Right atrium auricular region (tissue), 2 donors: ENCODE measurements around the gene NR2E1. TPM values are rescaled to one million over a fixed set of nuclear protein-coding genes. Genes with fewer than 3 reads are reported as not detected.

Experiments
- DNase-seq: peaks from one replicate; pipeline ENCODE4 v3.0.0-alpha.2; 2019; ENCODE audit warnings: low spot score
- H3K27ac ChIP-seq, 2 donors: fragments of 200-600 bp; sonication (generic); 1 replicate in 1 of 2; 2 replicates in 1 of 2; pipeline ENCODE4 v1.5.1; 2016 to 2019
- H3K27me3 ChIP-seq, 2 donors: fragments of 200-600 bp; sonication (generic); one replicate each; pipeline versions ENCODE4 v1.5.1 to v1.6.0; 2017 to 2019
- H3K36me3 ChIP-seq: fragments of 200-600 bp; sonication (generic); one replicate; pipeline ENCODE4 v1.5.1; 2016
- H3K4me1 ChIP-seq, 2 donors: fragments of 200-600 bp; sonication (generic); one replicate each; pipeline versions ENCODE4 v1.5.1 to v1.6.0; 2017 to 2019
- H3K4me3 ChIP-seq, 2 donors: fragments of 200-600 bp; sonication (generic); 1 replicate in 1 of 2; 2 replicates in 1 of 2; pipeline ENCODE4 v1.5.1; 2017 to 2019; ENCODE audit warnings: mild to moderate bottlenecking in 1 of 2, moderate library complexity in 1 of 2
- H3K9me3 ChIP-seq, 2 donors: fragments of 200-600 bp; sonication (generic); one replicate each; pipeline ENCODE4 v1.5.1; 2019
- total RNA-seq, 2 donors: library from RNA; depleted of rRNA; stranded (reverse); fragments of >200 nt; gene quantifications; one replicate each; pipeline ENCODE4 v1.1.0, GENCODE V29; 2016
- TF ChIP-seq, protein P1 (sequence below), 2 donors: fragments of 200-600 bp; sonication (generic); IDR thresholded peaks; one replicate each; pipeline ENCODE4 v1.5.1; 2019; ENCODE audit warnings: antibody characterized with exemption in 2 of 2

The NR2E1 gene
- total RNA-seq, 2 donors from 2014 or later = not detected

DNA sequence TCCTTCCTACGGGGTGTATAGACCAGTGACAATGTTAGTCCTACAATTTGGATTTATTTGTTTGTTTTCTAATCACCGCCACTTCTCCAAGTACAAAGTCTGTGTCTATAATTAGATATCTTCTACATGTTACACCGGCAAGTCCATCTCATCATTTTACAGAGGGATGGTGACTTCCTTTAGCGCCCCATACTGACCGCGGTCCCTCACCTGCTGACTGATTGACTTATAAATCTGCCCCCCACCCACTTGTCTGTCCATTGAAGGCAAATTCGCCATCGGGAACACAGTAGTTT, 8.9 kb upstream of the NR2E1 start:
- Histone ChIP-seq H3K27ac (no peak overlapping the region), H3K4me3 (no peak overlapping the region), H3K4me1 (peaks cover 0 to 17% of the 10 kb centered on the region in 2 donors), H3K9me3 (no peaks in the 10 kb centered on the region), H3K27me3 (peaks cover 24 to 41% of the 10 kb centered on the region in 2 donors), H3K36me3 (no peaks in the 10 kb centered on the region)
- DNase-seq = no peak
- TF ChIP-seq, protein P1, sequence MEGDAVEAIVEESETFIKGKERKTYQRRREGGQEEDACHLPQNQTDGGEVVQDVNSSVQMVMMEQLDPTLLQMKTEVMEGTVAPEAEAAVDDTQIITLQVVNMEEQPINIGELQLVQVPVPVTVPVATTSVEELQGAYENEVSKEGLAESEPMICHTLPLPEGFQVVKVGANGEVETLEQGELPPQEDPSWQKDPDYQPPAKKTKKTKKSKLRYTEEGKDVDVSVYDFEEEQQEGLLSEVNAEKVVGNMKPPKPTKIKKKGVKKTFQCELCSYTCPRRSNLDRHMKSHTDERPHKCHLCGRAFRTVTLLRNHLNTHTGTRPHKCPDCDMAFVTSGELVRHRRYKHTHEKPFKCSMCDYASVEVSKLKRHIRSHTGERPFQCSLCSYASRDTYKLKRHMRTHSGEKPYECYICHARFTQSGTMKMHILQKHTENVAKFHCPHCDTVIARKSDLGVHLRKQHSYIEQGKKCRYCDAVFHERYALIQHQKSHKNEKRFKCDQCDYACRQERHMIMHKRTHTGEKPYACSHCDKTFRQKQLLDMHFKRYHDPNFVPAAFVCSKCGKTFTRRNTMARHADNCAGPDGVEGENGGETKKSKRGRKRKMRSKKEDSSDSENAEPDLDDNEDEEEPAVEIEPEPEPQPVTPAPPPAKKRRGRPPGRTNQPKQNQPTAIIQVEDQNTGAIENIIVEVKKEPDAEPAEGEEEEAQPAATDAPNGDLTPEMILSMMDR (IDR thresholded peaks at IDR 0.05) = no peak

DNA sequence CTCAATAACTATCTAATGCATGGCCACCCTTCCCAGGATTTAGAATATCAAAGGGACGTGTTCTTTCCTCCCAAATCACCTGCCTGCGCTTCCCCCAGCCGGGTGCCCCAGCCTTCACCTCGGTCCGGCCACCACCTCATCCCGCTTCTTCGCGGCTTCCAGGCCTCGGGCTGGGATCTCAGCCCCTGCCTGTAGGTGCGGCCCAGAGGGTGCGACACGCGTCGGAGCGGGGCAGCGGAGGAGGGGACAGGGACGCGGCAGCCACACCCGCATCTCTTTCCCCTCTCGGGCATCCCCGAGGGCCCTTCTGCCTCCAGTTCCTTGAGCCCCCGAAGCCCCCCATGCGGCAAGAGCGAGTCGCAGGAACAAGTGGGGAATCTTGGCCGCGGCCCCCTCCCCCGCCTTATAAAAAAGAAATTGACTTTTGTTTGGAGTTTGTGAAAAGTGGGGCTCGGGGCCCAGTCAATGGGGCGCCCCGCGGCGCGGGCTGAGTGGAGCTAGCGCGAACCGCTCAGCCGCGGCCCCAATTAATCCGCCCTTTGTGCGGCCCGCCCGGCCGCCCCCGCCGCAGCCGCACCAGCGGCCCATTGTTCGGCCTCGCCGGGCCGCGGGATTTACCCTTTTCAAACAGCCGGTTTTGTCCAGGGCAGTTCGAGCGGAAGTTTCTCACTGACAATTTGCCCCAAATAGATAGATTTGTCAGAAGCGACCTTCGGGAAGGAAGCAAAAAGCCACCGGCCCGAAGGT, 8.4 kb upstream of the NR2E1 start:
- Histone ChIP-seq H3K9me3 (no peaks in the 10 kb centered on the region), H3K4me1 (peaks cover 0 to 17% of the 10 kb centered on the region in 2 donors), H3K36me3 (no peaks in the 10 kb centered on the region), H3K27me3 (peaks cover 29 to 46% of the 10 kb centered on the region in 2 donors), H3K4me3 (peak overlapping the region in 1 of 2 donors; percentile 26), H3K27ac (no peak overlapping the region)
- TF ChIP-seq, protein P1 (IDR thresholded peaks at IDR 0.05) = no peak
- DNase-seq = no peak

DNA sequence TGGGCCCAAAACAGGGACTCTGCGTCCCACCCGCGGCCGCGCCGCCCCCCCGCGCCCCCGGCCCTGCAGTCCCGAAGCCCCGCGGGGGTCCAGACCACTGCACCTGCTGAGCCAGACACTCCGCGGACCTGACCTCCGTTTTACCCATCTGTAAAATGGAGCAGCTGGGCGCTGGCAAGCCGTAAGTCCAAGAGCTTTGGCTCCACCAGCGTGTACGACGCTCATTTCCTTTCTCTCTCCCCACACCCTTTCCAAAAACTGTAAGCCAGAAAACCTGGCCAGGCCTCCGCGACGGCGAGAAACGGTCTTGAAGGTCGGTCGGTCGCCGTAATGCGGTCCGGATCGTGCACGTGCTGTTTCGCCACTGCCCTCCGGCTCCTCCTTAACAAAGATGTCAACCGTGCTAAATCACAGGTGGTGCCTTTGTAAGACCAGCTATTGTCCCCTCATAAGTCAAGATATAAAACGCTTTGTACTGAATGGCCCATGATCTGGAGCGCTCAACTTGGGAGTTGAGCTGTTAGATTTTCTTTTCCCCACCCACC, 7.8 kb upstream of the NR2E1 start:
- Histone ChIP-seq H3K9me3 (no peaks in the 10 kb centered on the region), H3K4me1 (peaks cover 0 to 17% of the 10 kb centered on the region in 2 donors), H3K36me3 (no peaks in the 10 kb centered on the region), H3K4me3 (peak overlapping the region in 1 of 2 donors; percentile 26), H3K27ac (no peak overlapping the region), H3K27me3 (peaks cover 34 to 48% of the 10 kb centered on the region in 2 donors)
- no peak for DNase-seq
- TF ChIP-seq, protein P1 (IDR thresholded peaks at IDR 0.05) = no peak

DNA sequence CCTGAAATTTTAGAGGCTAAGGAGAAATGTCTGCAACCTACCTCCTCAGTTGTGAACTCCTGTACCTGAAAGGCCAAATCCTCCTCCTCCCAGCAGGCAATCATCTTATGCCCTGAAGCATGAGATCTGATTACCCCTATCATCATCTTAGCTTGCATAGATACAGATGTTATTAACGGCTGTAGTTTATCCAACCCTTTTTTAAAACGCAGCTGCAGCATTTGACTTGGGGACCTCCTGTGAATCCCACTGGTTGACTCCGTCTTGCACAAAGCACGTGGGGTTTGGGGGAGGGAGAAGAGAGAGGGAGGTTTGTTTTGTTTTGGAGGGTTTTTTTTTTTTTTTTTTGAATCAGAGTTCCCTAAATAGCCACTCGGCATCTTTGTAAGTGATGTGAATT, 5.8 kb upstream of the NR2E1 start:
- no peaks in the 10 kb centered on the region for H3K9me3 ChIP-seq
- peaks cover 47 to 68% of the 10 kb centered on the region in 2 donors for H3K27me3 ChIP-seq
- TF ChIP-seq, protein P1 (IDR thresholded peaks at IDR 0.05) = no peak
- no peak overlapping the region for H3K27ac ChIP-seq
- no peak for DNase-seq
- no peak overlapping the region for H3K4me3 ChIP-seq
- peaks cover 0 to 24% of the 10 kb centered on the region in 2 donors for H3K4me1 ChIP-seq
- H3K36me3 ChIP-seq = no peaks in the 10 kb centered on the region

DNA sequence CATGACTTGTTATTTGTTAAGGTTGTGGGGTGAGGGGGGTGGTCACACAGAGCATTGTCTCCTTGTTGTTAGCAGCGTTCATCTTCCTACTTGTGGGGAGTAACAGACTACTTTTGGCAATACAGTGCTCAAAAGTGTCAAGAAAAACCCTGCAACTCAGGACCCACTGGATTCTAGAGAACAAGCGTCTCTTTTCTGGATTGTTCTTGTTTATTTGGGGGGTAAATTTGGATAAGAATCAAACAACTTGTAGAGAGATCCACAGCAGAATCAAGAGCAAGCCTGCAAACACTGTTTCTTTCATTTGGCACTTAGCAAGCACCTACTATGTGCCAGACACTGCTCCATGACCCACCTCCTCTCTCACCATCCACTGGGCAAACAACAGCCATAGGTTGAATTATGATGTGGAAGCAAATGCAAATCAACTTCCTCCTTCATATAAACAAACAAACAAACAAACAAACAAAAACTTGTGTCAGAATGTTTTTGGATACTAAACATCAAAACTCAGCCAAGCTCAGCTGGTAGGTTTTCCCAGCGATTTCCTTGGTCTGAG, 4.0 kb upstream of the NR2E1 start:
- peaks cover 0 to 40% of the 10 kb centered on the region in 2 donors for H3K4me1 ChIP-seq
- H3K4me3 ChIP-seq = no peak overlapping the region
- TF ChIP-seq, protein P1 (IDR thresholded peaks at IDR 0.05) = no peak
- H3K9me3 ChIP-seq = no peaks in the 10 kb centered on the region
- peaks cover 64 to 76% of the 10 kb centered on the region in 2 donors for H3K27me3 ChIP-seq
- no peaks in the 10 kb centered on the region for H3K36me3 ChIP-seq
- no peak overlapping the region for H3K27ac ChIP-seq
- no peak for DNase-seq
